ENCODE results near the gene CDH4.

Gene CDH4

DNA sequence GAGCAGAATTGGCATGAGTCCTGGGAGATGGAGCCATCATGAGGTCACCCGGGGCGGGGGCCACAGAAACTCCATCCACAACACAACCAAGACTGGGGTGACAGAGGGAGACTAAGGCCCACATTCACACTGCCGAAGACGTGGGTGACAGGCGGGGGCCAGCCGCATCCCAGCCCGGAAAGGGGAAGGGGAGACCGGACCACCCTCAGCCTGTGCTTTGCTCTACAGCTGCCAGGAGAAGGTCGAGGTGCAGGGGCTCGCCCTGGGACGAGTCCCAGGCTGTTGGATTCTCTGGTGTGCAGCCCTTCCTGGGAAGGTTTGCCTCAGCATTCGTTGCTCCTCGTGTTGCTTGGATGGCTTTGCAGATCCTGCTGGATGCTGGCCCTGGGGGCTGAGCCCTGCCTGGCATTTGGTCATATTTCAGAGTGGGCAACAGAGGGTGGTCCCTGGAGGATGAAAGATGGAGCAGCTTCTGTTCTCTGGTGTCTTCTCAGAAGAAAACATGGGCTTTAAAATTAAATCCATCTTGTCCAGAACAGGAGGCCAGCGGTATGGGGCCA is 484.8 kb downstream of the CDH4 start:
- Histone ChIP-seq H3K4me2 (ENCODE audit: insufficient read depth, low read length) (no peak overlapping the region), H3K4me1 (ENCODE audit: insufficient read depth, low read length) (no peaks in the 10 kb centered on the region), H4K20me1 (ENCODE audit: insufficient read depth, low read length) (peaks cover 6% of the 10 kb centered on the region), H3K27me3 (ENCODE audit: insufficient read depth, low read length, poor library complexity) (peaks cover 17% of the 10 kb centered on the region), H3K9me3 (ENCODE audit: insufficient read depth, low read length, severe bottlenecking) (no peaks in the 10 kb centered on the region), H3K9ac (ENCODE audit: low read depth, low read length) (no peak overlapping the region), H3K36me3 (ENCODE audit: insufficient read depth, low read length) (no peaks in the 10 kb centered on the region), H3K27ac (ENCODE audit: low read length) (no peak overlapping the region), H3K79me2 (ENCODE audit: insufficient read depth, low read length) (no peaks in the 10 kb centered on the region), H3K4me3 (ENCODE audit: low read depth in 1 of 2, low read length in 2 of 2) (no peak overlapping the region), H2AFZ (ENCODE audit: low read depth, low read length) (no peak overlapping the region)
- TF ChIP-seq EZH2 (IDR thresholded peaks at IDR 0.05; ENCODE audit: borderline replicate concordance, low read depth, low read length, severe bottlenecking) = no peak
- TF ChIP-seq, protein P1, sequence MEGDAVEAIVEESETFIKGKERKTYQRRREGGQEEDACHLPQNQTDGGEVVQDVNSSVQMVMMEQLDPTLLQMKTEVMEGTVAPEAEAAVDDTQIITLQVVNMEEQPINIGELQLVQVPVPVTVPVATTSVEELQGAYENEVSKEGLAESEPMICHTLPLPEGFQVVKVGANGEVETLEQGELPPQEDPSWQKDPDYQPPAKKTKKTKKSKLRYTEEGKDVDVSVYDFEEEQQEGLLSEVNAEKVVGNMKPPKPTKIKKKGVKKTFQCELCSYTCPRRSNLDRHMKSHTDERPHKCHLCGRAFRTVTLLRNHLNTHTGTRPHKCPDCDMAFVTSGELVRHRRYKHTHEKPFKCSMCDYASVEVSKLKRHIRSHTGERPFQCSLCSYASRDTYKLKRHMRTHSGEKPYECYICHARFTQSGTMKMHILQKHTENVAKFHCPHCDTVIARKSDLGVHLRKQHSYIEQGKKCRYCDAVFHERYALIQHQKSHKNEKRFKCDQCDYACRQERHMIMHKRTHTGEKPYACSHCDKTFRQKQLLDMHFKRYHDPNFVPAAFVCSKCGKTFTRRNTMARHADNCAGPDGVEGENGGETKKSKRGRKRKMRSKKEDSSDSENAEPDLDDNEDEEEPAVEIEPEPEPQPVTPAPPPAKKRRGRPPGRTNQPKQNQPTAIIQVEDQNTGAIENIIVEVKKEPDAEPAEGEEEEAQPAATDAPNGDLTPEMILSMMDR (IDR thresholded peaks at IDR 0.05; ENCODE audit: borderline replicate concordance, extremely low read depth, low read length, poor library complexity, severe bottlenecking) = no peak
- ATAC-seq (ENCODE audit: insufficient read depth, low read depth) (no peak), DNase-seq (no peak)

DNA sequence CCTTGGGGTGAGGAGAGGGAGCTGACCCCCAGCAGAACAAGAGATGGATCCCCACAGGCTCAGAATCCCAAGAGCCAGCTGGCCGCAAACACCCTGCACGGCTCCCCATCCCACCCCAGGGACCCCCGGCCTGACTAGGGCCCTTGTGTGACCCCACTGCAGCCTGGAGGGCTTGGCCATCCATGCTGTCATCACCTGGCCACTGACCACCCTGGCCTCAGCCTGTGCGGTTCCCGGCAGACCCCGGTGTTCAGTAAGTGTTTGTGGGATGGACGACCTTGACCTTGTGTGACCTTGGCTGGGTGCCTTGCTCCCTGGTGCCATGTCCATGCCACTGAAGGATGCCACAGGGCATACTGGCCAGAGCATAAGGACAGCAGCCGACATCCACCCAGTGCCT is 485.3 kb downstream of the CDH4 start:
- ATAC-seq (ENCODE audit: insufficient read depth, low read depth) = no peak
- H3K4me1 ChIP-seq (ENCODE audit: insufficient read depth, low read length) = no peaks in the 10 kb centered on the region
- no peaks in the 10 kb centered on the region for H3K36me3 ChIP-seq (ENCODE audit: insufficient read depth, low read length)
- no peak for DNase-seq
- no peaks in the 10 kb centered on the region for H3K9me3 ChIP-seq (ENCODE audit: insufficient read depth, low read length, severe bottlenecking)
- H3K27ac ChIP-seq (ENCODE audit: low read length) = no peak overlapping the region
- H3K79me2 ChIP-seq (ENCODE audit: insufficient read depth, low read length) = no peaks in the 10 kb centered on the region
- TF ChIP-seq, protein P1 (IDR thresholded peaks at IDR 0.05; ENCODE audit: borderline replicate concordance, extremely low read depth, low read length, poor library complexity, severe bottlenecking) = no peak
- TF ChIP-seq EZH2 (IDR thresholded peaks at IDR 0.05; ENCODE audit: borderline replicate concordance, low read depth, low read length, severe bottlenecking) = no peak
- H3K4me2 ChIP-seq (ENCODE audit: insufficient read depth, low read length) = no peak overlapping the region
- H3K4me3 ChIP-seq (ENCODE audit: low read depth in 1 of 2, low read length in 2 of 2) = no peak overlapping the region
- H2AFZ ChIP-seq (ENCODE audit: low read depth, low read length) = no peak overlapping the region
- no peak overlapping the region for H3K9ac ChIP-seq (ENCODE audit: low read depth, low read length)
- peaks cover 6% of the 10 kb centered on the region for H4K20me1 ChIP-seq (ENCODE audit: insufficient read depth, low read length)
- peaks cover 17% of the 10 kb centered on the region for H3K27me3 ChIP-seq (ENCODE audit: insufficient read depth, low read length, poor library complexity)

GRCh38 chr20:61737812-61738443 is 485.9 kb downstream of the CDH4 start:
- no peak overlapping the region for H3K9ac ChIP-seq (ENCODE audit: low read depth, low read length)
- H4K20me1 ChIP-seq (ENCODE audit: insufficient read depth, low read length) = peaks cover 6% of the 10 kb centered on the region
- DNase-seq (no peak), ATAC-seq (ENCODE audit: insufficient read depth, low read depth) (no peak)
- H3K4me1 ChIP-seq (ENCODE audit: insufficient read depth, low read length) = no peaks in the 10 kb centered on the region
- no peak overlapping the region for H3K4me2 ChIP-seq (ENCODE audit: insufficient read depth, low read length)
- H3K27me3 ChIP-seq (ENCODE audit: insufficient read depth, low read length, poor library complexity) = peaks cover 17% of the 10 kb centered on the region
- H3K9me3 ChIP-seq (ENCODE audit: insufficient read depth, low read length, severe bottlenecking) = no peaks in the 10 kb centered on the region
- H3K27ac ChIP-seq (ENCODE audit: low read length) = no peak overlapping the region
- H3K4me3 ChIP-seq (ENCODE audit: low read depth in 1 of 2, low read length in 2 of 2) = no peak overlapping the region
- H3K79me2 ChIP-seq (ENCODE audit: insufficient read depth, low read length) = no peaks in the 10 kb centered on the region
- TF ChIP-seq, protein P1 (IDR thresholded peaks at IDR 0.05; ENCODE audit: borderline replicate concordance, extremely low read depth, low read length, poor library complexity, severe bottlenecking) = no peak
- no peak for TF ChIP-seq EZH2 (IDR thresholded peaks at IDR 0.05; ENCODE audit: borderline replicate concordance, low read depth, low read length, severe bottlenecking)
- H3K36me3 ChIP-seq (ENCODE audit: insufficient read depth, low read length) = no peaks in the 10 kb centered on the region
- H2AFZ ChIP-seq (ENCODE audit: low read depth, low read length) = no peak overlapping the region
